A673 (cell line): ENCODE results near the gene LRRC2. TPM values are rescaled to one million over a fixed set of nuclear protein-coding genes. Genes with fewer than 3 reads are reported as not detected.

Source experiments
- BruUV-seq: library from RNA; stranded (reverse); fragments of 400-500 nt; replicated peaks from 2 replicates; lab custom pipeline; 2021; lab: Mats Ljungman, UMichigan
- CTCF ChIA-PET: fragments of 300-600 bp; sonication (Branson Sonifier 250); formaldehyde crosslinking; loops from one replicate; lab custom pipeline; 2022; ENCODE audit warnings: antibody characterized with exemption; lab: Charles Lee
- POLR2A ChIA-PET: fragments of 300-600 bp; sonication (Branson Sonifier 250); formaldehyde crosslinking; loops from one replicate; lab custom pipeline; 2022; ENCODE audit warnings: antibody characterized with exemption; ENCODE audit not compliant: low non-redundant PET; lab: Charles Lee
- DNase-seq: peaks from one replicate; pipeline ENCODE4 v3.0.0-alpha.2; 2015; ENCODE audit warnings: low spot score
- H3K27ac ChIP-seq: fragments of 200-600 bp; sonication (generic); 2 replicates; pipeline ENCODE4 v1.5.1; 2016; ENCODE audit warnings: mixed run types, low read depth, mild to moderate bottlenecking, mixed read lengths, antibody characterized with exemption, low read length; ENCODE audit not compliant: poor library complexity, severe bottlenecking
- H3K27me3 ChIP-seq: fragments of 200-600 bp; sonication (generic); replicated peaks from 2 replicates; pipeline ENCODE4 v1.6.1; 2017; ENCODE audit warnings: mixed run types, low read depth, mild to moderate bottlenecking, mixed read lengths, antibody characterized with exemption, low read length; ENCODE audit not compliant: insufficient read depth, poor library complexity
- H3K36me3 ChIP-seq: fragments of 200-600 bp; sonication (generic); 2 replicates; pipeline ENCODE4 v1.6.1; 2016; ENCODE audit warnings: mixed run types, mild to moderate bottlenecking, mixed read lengths, antibody characterized with exemption, low read length; ENCODE audit not compliant: insufficient read depth, poor library complexity, severe bottlenecking
- H3K4me1 ChIP-seq: fragments of 200-600 bp; sonication (generic); 2 replicates; pipeline ENCODE4 v1.6.1; 2017; ENCODE audit warnings: mixed run types, mild to moderate bottlenecking, mixed read lengths, antibody characterized with exemption, low read length; ENCODE audit not compliant: insufficient read depth, poor library complexity, severe bottlenecking
- H3K4me3 ChIP-seq: fragments of 200-600 bp; sonication (generic); 2 replicates; pipeline ENCODE4 v1.5.1; 2016; ENCODE audit warnings: low read depth, mixed run types, mild to moderate bottlenecking, mixed read lengths, low read length; ENCODE audit not compliant: poor library complexity, severe bottlenecking
- H3K9me3 ChIP-seq: fragments of 200-600 bp; sonication (generic); 2 replicates; pipeline ENCODE4 v1.6.1; 2016; ENCODE audit warnings: mixed run types, low read depth, mild to moderate bottlenecking, mixed read lengths, antibody characterized with exemption, low read length; ENCODE audit not compliant: poor library complexity, severe bottlenecking
- EZH2 ChIP-seq: fragments of 200-600 bp; sonication (generic); IDR thresholded peaks from 2 replicates; pipeline ENCODE4 v1.6.1; 2017; ENCODE audit warnings: borderline replicate concordance, low read depth, mild to moderate bottlenecking, mixed read lengths, antibody characterized with exemption, low read length; ENCODE audit not compliant: poor library complexity, severe bottlenecking
- intact Hi-C: fragments of 100-400 bp; cut with micrococcal nuclease; formaldehyde crosslinking; loops from one replicate; pipeline ENCODE4 v1.10.0; 2022; ENCODE audit not compliant: unreplicated experiment
- total RNA-seq: library from RNA; stranded (reverse); gene quantifications from 2 replicates; pipeline ENCODE4 v1.2.3, GENCODE V29; 2021
- TF ChIP-seq, protein P1 (sequence below): fragments of 300-800, 200-600 bp; sonication (generic); conservative IDR thresholded peaks from 2 replicates; pipeline ENCODE4 v1.5.1; 2017; ENCODE audit warnings: low read depth, mild to moderate bottlenecking, antibody characterized with exemption, low read length, moderate library complexity, mixed read lengths

The LRRC2 gene
- total RNA-seq, 1 experiment from 2014 or later = 0.28 TPM

DNA sequence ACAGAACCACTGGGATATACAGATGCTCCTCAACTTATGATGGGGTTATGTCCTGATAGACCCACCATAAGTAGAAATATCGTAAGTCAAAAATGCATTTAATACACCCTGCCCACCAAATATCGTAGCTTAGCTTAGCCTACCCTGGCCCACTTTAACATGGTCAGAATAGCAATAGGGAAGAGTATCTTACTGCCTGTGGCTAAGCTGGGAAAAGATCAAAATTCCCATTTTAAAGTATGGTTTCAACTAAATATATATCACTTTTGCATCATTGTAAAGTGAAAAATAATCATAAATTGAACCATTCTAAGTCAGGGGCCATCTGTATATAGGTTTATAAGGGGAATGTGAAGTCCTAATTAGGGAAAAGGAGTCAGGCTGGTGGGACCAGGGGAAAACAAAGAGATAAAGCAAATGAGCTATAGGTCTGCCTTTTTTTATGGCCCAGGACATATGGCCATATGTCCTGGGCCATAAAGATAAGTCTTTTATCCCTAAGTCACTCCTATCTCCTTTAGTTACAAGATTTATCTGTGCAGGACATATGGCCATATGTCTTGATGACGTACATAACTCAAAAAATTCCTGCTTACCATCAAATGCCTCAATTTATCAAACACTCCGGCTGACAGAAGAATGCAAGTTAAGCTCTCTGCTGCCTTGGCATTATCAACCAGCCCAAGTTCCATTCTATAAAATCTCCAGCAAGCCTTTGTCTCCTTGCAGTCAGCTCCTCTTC, 57.1 kb downstream of the LRRC2 start:
- H3K4me1 ChIP-seq = no peaks in the 10 kb centered on the region
- intact Hi-C loops = no loop called here
- H3K36me3 ChIP-seq = no peaks in the 10 kb centered on the region
- BruUV-seq = no TSS peak
- no peak for DNase-seq
- no peaks in the 10 kb centered on the region for H3K27me3 ChIP-seq
- H3K27ac ChIP-seq = no peak overlapping the region
- TF ChIP-seq EZH2 = no peak
- TF ChIP-seq, protein P1, sequence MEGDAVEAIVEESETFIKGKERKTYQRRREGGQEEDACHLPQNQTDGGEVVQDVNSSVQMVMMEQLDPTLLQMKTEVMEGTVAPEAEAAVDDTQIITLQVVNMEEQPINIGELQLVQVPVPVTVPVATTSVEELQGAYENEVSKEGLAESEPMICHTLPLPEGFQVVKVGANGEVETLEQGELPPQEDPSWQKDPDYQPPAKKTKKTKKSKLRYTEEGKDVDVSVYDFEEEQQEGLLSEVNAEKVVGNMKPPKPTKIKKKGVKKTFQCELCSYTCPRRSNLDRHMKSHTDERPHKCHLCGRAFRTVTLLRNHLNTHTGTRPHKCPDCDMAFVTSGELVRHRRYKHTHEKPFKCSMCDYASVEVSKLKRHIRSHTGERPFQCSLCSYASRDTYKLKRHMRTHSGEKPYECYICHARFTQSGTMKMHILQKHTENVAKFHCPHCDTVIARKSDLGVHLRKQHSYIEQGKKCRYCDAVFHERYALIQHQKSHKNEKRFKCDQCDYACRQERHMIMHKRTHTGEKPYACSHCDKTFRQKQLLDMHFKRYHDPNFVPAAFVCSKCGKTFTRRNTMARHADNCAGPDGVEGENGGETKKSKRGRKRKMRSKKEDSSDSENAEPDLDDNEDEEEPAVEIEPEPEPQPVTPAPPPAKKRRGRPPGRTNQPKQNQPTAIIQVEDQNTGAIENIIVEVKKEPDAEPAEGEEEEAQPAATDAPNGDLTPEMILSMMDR = no peak
- ChIA-PET POLR2A (no interaction called here), CTCF (interaction anchor here (1.4 kb wide), 1 partner anchor 21 kb away, joined by 5 read pairs; no protein-coding TSS in a partner anchor)
- no peak overlapping the region for H3K4me3 ChIP-seq
- H3K9me3 ChIP-seq = no peaks in the 10 kb centered on the region

DNA sequence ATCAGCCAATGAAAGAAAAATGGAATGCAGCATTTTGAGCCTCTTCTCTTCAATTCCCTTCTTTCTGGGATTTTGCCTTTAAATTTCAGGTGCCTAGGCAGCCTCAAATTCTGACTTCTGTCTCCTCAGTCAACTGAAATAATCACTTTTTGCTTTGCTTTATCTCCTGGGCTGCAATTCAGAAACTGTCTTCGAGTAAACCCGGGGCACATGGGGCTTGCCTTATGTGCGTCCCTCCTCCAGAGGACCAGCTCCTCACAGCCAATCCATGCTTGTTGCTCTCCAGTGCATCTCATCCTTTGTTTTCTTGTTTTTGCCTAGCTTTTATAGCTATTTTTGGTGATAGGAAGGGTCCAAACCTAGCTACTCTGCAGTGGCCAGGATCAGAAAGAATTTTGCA, 59.6 kb downstream of the LRRC2 start:
- Histone ChIP-seq H3K27ac (no peak overlapping the region), H3K36me3 (no peaks in the 10 kb centered on the region), H3K4me1 (no peaks in the 10 kb centered on the region), H3K9me3 (no peaks in the 10 kb centered on the region), H3K4me3 (no peak overlapping the region), H3K27me3 (no peaks in the 10 kb centered on the region)
- POLR2A ChIA-PET = no interaction called here
- no TSS peak for BruUV-seq
- CTCF ChIA-PET = no interaction called here
- TF ChIP-seq EZH2 = no peak
- TF ChIP-seq, protein P1 = no peak
- DNase-seq = no peak
- intact Hi-C loops = no loop called here

DNA sequence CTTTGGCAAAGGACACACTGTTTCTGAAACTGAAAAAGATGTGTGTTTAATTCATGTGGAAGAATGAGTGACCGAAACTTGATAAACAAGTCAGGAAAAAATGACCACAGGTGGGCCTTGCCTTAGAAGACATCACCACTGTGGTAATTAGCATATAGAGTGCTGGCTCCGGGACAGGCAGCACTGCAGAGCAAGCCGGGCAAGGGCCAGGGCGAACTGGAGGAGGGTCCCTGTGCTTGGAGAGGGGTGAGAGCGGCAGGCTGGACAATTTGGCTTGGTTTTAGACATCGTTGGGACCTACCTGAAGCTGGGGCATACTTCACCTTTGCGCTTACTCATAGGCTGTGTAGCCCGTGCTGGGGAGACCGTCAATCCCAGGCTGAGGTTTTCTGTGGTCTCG, 60.1 kb downstream of the LRRC2 start:
- Histone ChIP-seq H3K36me3 (no peaks in the 10 kb centered on the region), H3K4me3 (no peak overlapping the region), H3K27me3 (no peaks in the 10 kb centered on the region), H3K4me1 (no peaks in the 10 kb centered on the region), H3K27ac (no peak overlapping the region), H3K9me3 (no peaks in the 10 kb centered on the region)
- TF ChIP-seq, protein P1 = no peak
- TF ChIP-seq EZH2 = no peak
- intact Hi-C loops = no loop called here
- no peak for DNase-seq
- CTCF ChIA-PET = no interaction called here
- POLR2A ChIA-PET = no interaction called here
- BruUV-seq = no TSS peak
